Kidney tubule cell (primary cell): Measurements from ENCODE around the gene RECQL5.
A peak's percentile ranks its signal among the peaks of the same experiment; 100 is the strongest.

Source experiments
- DNase-seq: peaks from one replicate; pipeline ENCODE4 v3.0.0-alpha.2; 2018; ENCODE audit warnings: low spot score

The RECQL5 gene

GRCh38 chr17:75666959-75667790 lies at the start of gene RECQL5, which contains the start of gene SAP30BP:
Gene RECQL5, minus strand, starts transcription at chr17:75667154. Its CDS starts 597 bp downstream, at chr17:75666557.
Gene SAP30BP, plus strand, starts transcription at chr17:75667338. Its CDS starts 35 bp downstream, at chr17:75667373.
- peak; percentile 98 for DNase-seq

- no peak for DNase-seq
Observed at GRCh38 chr17:75712446-75712845, 45.5 kb upstream of the RECQL5 start.

- DNase-seq: no peak
Observed at GRCh38 chr17:75707079-75707571, 40.2 kb upstream of the RECQL5 start.

- DNase-seq: no peak
Observed at GRCh38 chr17:75706042-75706728, 39.2 kb upstream of the RECQL5 start.

GRCh38 chr17:75704963-75705875 lies 38.3 kb upstream of the RECQL5 start:
- no peak for DNase-seq

GRCh38 chr17:75703591-75703990 lies 36.6 kb upstream of the RECQL5 start:
- DNase-seq: no peak

GRCh38 chr17:75703191-75703590 lies 36.2 kb upstream of the RECQL5 start:
- no peak for DNase-seq

GRCh38 chr17:75701288-75701687 lies 34.3 kb upstream of the RECQL5 start:
- no peak for DNase-seq

GRCh38 chr17:75698659-75699058 lies 31.7 kb upstream of the RECQL5 start:
- peak; percentile 84 for DNase-seq

- DNase-seq: no peak
Observed at GRCh38 chr17:75697651-75698291, 30.8 kb upstream of the RECQL5 start.

- DNase-seq: no peak
Observed at GRCh38 chr17:75695830-75696271, 28.9 kb upstream of the RECQL5 start.

- peak; percentile 74 for DNase-seq
Observed at GRCh38 chr17:75695141-75695829, 28.3 kb upstream of the RECQL5 start.

GRCh38 chr17:75694536-75694935 lies 27.6 kb upstream of the RECQL5 start:
- DNase-seq: no peak

- DNase-seq: peak; percentile 90
Observed at GRCh38 chr17:75693500-75694481, 26.8 kb upstream of the RECQL5 start.

- DNase-seq: no peak
Observed at GRCh38 chr17:75692976-75693375, 26.0 kb upstream of the RECQL5 start.

GRCh38 chr17:75691801-75692626 lies 25.1 kb upstream of the RECQL5 start:
- DNase-seq: no peak

- peak; percentile 87 for DNase-seq
Observed at GRCh38 chr17:75691371-75691791, 24.4 kb upstream of the RECQL5 start.

GRCh38 chr17:75689441-75689873 lies 22.5 kb upstream of the RECQL5 start:
- DNase-seq: peak; percentile 84
